Measurements from ENCODE around the gene CD101.

Gene CD101

GRCh38 chr1:117022114-117022513 lies 20.6 kb downstream of the CD101 start:
- Histone ChIP-seq H3K4me2 (ENCODE audit: low read length) (no peak overlapping the region), H3K27me3 (ENCODE audit: control insufficient read depth, insufficient read depth, low read length) (no peaks in the 10 kb centered on the region), H3K36me3 (ENCODE audit: insufficient read depth, low read length) (no peaks in the 10 kb centered on the region), H3K9me3 (replicated peaks; ENCODE audit: low read length) (no peaks in the 10 kb centered on the region), H3K4me3 (ENCODE audit: low read length) (no peak overlapping the region), H3K4me1 (ENCODE audit: control insufficient read depth, insufficient read depth, low read length) (peaks cover 25% of the 10 kb centered on the region), H3K9ac (ENCODE audit: low read depth, low read length) (no peak overlapping the region)

DNA sequence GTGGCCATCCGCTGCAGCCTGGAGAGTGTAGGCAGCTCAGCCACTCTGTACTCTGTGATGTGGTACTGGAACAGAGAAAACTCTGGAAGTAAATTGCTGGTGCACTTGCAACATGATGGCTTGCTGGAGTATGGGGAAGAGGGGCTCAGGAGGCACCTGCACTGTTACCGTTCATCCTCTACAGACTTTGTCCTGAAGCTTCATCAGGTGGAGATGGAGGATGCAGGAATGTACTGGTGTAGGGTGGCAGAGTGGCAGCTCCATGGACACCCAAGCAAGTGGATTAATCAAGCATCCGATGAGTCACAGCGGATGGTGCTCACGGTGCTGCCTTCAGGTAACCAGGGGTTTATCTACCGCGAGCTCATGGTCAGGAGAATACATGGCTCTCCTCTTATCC lies 24.0 kb downstream of the CD101 start:
- no peaks in the 10 kb centered on the region for H3K36me3 ChIP-seq (ENCODE audit: insufficient read depth, low read length)
- peaks cover 7% of the 10 kb centered on the region for H3K4me1 ChIP-seq (ENCODE audit: control insufficient read depth, insufficient read depth, low read length)
- H3K4me2 ChIP-seq (ENCODE audit: low read length): no peak overlapping the region
- no peaks in the 10 kb centered on the region for H3K27me3 ChIP-seq (ENCODE audit: control insufficient read depth, insufficient read depth, low read length)
- H3K9ac ChIP-seq (ENCODE audit: low read depth, low read length): no peak overlapping the region
- H3K9me3 ChIP-seq (replicated peaks; ENCODE audit: low read length): no peaks in the 10 kb centered on the region
- H3K4me3 ChIP-seq (ENCODE audit: low read length): no peak overlapping the region

DNA sequence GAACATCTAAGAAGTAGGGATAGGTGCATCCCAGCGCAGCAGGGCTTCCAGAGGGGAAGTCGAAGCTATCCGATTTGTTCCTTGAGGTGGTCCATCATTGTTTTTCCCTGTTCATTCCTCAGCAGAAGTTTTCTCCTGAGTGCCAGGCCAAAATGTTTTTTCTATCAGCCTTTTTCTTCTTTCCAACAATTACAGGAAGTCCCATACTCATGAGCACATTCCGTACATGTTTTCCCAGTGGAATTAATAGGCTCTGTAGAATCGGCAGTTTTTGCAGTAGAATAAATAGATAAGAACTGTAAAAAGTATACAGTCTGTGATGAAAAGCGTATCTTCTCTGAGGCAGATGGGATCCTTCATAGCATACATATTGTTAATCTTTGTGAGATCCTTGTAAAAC lies 24.8 kb downstream of the CD101 start:
- Histone ChIP-seq H3K4me1 (ENCODE audit: control insufficient read depth, insufficient read depth, low read length) (peaks cover 7% of the 10 kb centered on the region), H3K36me3 (ENCODE audit: insufficient read depth, low read length) (no peaks in the 10 kb centered on the region), H3K9me3 (replicated peaks; ENCODE audit: low read length) (no peaks in the 10 kb centered on the region), H3K4me3 (ENCODE audit: low read length) (no peak overlapping the region), H3K9ac (ENCODE audit: low read depth, low read length) (no peak overlapping the region), H3K4me2 (ENCODE audit: low read length) (no peak overlapping the region), H3K27me3 (ENCODE audit: control insufficient read depth, insufficient read depth, low read length) (no peaks in the 10 kb centered on the region)

DNA sequence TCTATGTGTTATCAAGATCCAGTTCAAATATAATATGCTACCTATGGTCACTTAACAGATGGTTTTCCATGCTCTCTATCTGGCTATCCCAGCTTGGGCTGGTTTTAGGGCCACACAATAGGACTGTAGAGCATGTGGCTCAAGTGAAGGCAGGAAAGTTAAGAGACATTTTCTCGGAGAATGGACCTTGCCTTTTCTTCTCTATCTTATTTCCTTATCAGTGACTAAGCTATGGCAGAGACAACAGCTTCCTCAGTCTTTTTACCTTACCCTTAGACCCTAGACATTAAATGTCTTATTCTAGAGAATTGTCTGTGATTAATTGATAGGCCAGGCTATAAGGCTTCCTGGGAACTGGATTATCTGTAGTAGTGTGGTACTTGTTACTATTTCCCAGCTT lies 28.1 kb downstream of the CD101 start:
- no peaks in the 10 kb centered on the region for H3K9me3 ChIP-seq (replicated peaks; ENCODE audit: low read length)
- no peaks in the 10 kb centered on the region for H3K36me3 ChIP-seq (ENCODE audit: insufficient read depth, low read length)
- no peak overlapping the region for H3K9ac ChIP-seq (ENCODE audit: low read depth, low read length)
- peaks cover 7% of the 10 kb centered on the region for H3K4me1 ChIP-seq (ENCODE audit: control insufficient read depth, insufficient read depth, low read length)
- H3K27me3 ChIP-seq (ENCODE audit: control insufficient read depth, insufficient read depth, low read length): no peaks in the 10 kb centered on the region
- H3K4me2 ChIP-seq (ENCODE audit: low read length): no peak overlapping the region
- H3K4me3 ChIP-seq (ENCODE audit: low read length): no peak overlapping the region

- H3K4me3 ChIP-seq (ENCODE audit: low read length): no peak overlapping the region
Observed at GRCh38 chr1:117030271-117030877, 28.8 kb downstream of the CD101 start.

GRCh38 chr1:117032266-117032665 lies 30.7 kb downstream of the CD101 start:
- H3K27me3 ChIP-seq (ENCODE audit: control insufficient read depth, insufficient read depth, low read length): no peaks in the 10 kb centered on the region
- H3K4me2 ChIP-seq (ENCODE audit: low read length): no peak overlapping the region
- no peaks in the 10 kb centered on the region for H3K4me1 ChIP-seq (ENCODE audit: control insufficient read depth, insufficient read depth, low read length)
- H3K9ac ChIP-seq (ENCODE audit: low read depth, low read length): no peak overlapping the region
- H3K4me3 ChIP-seq (ENCODE audit: low read length): no peak overlapping the region
- no peaks in the 10 kb centered on the region for H3K9me3 ChIP-seq (replicated peaks; ENCODE audit: low read length)
- no peaks in the 10 kb centered on the region for H3K36me3 ChIP-seq (ENCODE audit: insufficient read depth, low read length)

More at GRCh38 chr1:117030271-117030877, 28.8 kb downstream of the CD101 start:
- no peaks in the 10 kb centered on the region for H3K9me3 ChIP-seq (replicated peaks; ENCODE audit: low read length)
- H3K4me1 ChIP-seq (ENCODE audit: control insufficient read depth, insufficient read depth, low read length): peaks cover 7% of the 10 kb centered on the region
- H3K4me2 ChIP-seq (ENCODE audit: low read length): no peak overlapping the region
- no peaks in the 10 kb centered on the region for H3K36me3 ChIP-seq (ENCODE audit: insufficient read depth, low read length)
- H3K27me3 ChIP-seq (ENCODE audit: control insufficient read depth, insufficient read depth, low read length): no peaks in the 10 kb centered on the region
- H3K9ac ChIP-seq (ENCODE audit: low read depth, low read length): no peak overlapping the region

GRCh38 chr1:117032681-117033539 lies 31.4 kb downstream of the CD101 start:
- no peaks in the 10 kb centered on the region for H3K9me3 ChIP-seq (replicated peaks; ENCODE audit: low read length)
- no peaks in the 10 kb centered on the region for H3K4me1 ChIP-seq (ENCODE audit: control insufficient read depth, insufficient read depth, low read length)
- H3K36me3 ChIP-seq (ENCODE audit: insufficient read depth, low read length): no peaks in the 10 kb centered on the region
- no peak overlapping the region for H3K4me3 ChIP-seq (ENCODE audit: low read length)
- H3K4me2 ChIP-seq (ENCODE audit: low read length): no peak overlapping the region
- H3K27me3 ChIP-seq (ENCODE audit: control insufficient read depth, insufficient read depth, low read length): no peaks in the 10 kb centered on the region
- H3K9ac ChIP-seq (ENCODE audit: low read depth, low read length): no peak overlapping the region

GRCh38 chr1:117033772-117034171 lies 32.2 kb downstream of the CD101 start:
- Histone ChIP-seq H3K9me3 (replicated peaks; ENCODE audit: low read length) (no peaks in the 10 kb centered on the region), H3K4me3 (ENCODE audit: low read length) (no peak overlapping the region), H3K4me1 (ENCODE audit: control insufficient read depth, insufficient read depth, low read length) (no peaks in the 10 kb centered on the region), H3K27me3 (ENCODE audit: control insufficient read depth, insufficient read depth, low read length) (no peaks in the 10 kb centered on the region), H3K4me2 (ENCODE audit: low read length) (no peak overlapping the region), H3K36me3 (ENCODE audit: insufficient read depth, low read length) (no peaks in the 10 kb centered on the region), H3K9ac (ENCODE audit: low read depth, low read length) (no peak overlapping the region)

GRCh38 chr1:117034791-117035290 lies 33.3 kb downstream of the CD101 start:
- no peaks in the 10 kb centered on the region for H3K36me3 ChIP-seq (ENCODE audit: insufficient read depth, low read length)
- H3K4me1 ChIP-seq (ENCODE audit: control insufficient read depth, insufficient read depth, low read length): no peaks in the 10 kb centered on the region
- no peaks in the 10 kb centered on the region for H3K27me3 ChIP-seq (ENCODE audit: control insufficient read depth, insufficient read depth, low read length)
- no peaks in the 10 kb centered on the region for H3K9me3 ChIP-seq (replicated peaks; ENCODE audit: low read length)
- no peak overlapping the region for H3K9ac ChIP-seq (ENCODE audit: low read depth, low read length)
- no peak overlapping the region for H3K4me3 ChIP-seq (ENCODE audit: low read length)
- H3K4me2 ChIP-seq (ENCODE audit: low read length): no peak overlapping the region

DNA sequence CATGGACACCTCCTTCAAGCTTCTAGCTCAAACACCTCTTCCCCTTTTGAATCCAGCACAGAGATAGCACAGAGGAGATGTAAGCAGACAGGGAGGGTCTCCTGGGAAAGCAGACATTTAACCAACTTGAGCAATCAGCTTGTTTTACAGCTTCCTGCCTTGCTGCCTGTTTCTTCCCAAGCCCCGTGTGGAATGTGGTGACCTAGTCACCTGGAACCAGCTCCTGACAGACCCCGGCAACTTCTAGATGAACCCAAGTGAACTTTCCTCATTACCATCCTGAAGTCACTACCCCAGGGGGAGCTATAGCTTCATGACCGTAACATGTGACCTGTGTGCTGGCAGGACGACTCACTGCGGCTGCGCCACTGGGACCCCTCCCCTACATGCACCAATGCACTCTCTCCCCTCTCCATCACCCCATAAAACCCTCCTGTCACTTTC lies 34.5 kb downstream of the CD101 start:
- Histone ChIP-seq H3K27me3 (ENCODE audit: control insufficient read depth, insufficient read depth, low read length) (no peaks in the 10 kb centered on the region), H3K4me2 (ENCODE audit: low read length) (no peak overlapping the region), H3K36me3 (ENCODE audit: insufficient read depth, low read length) (no peaks in the 10 kb centered on the region)

DNA sequence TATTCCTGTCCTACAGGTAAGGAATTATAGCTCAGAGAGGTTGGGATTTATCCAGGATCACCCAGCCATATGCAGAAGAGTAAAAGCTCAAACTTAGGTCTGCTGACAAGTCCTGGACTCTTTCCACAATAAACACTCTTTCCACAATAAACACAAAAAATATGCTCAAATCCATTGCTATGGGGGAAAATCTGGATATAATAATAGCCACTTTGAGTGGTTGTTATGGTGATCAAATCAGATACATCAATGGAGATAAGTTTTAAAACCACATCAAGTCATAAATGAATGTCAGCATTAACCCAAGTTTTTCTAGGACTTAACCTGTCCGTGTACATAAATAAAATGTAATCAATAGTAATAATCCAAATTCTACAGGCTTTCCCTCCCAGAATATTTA lies 36.2 kb downstream of the CD101 start:
- no peak overlapping the region for H3K4me2 ChIP-seq (ENCODE audit: low read length)
- H3K9ac ChIP-seq (ENCODE audit: low read depth, low read length): no peak overlapping the region
- no peaks in the 10 kb centered on the region for H3K4me1 ChIP-seq (ENCODE audit: control insufficient read depth, insufficient read depth, low read length)
- H3K4me3 ChIP-seq (ENCODE audit: low read length): no peak overlapping the region
- H3K27me3 ChIP-seq (ENCODE audit: control insufficient read depth, insufficient read depth, low read length): no peaks in the 10 kb centered on the region
- H3K9me3 ChIP-seq (replicated peaks; ENCODE audit: low read length): no peaks in the 10 kb centered on the region
- no peaks in the 10 kb centered on the region for H3K36me3 ChIP-seq (ENCODE audit: insufficient read depth, low read length)

More for the DNA sequence above, 34.5 kb downstream of the CD101 start:
- no peak overlapping the region for H3K9ac ChIP-seq (ENCODE audit: low read depth, low read length)
- no peaks in the 10 kb centered on the region for H3K9me3 ChIP-seq (replicated peaks; ENCODE audit: low read length)
- H3K4me3 ChIP-seq (ENCODE audit: low read length): no peak overlapping the region
- H3K4me1 ChIP-seq (ENCODE audit: control insufficient read depth, insufficient read depth, low read length): no peaks in the 10 kb centered on the region
